NCI-H345 treated with DMSO at 0.1 percent for 48 hours (cell line): ENCODE results near the gene NLGN4X.
"Not testable (repeated sequence)": the region's sequence is repeated elsewhere in the genome, so short reads cannot be mapped to it uniquely, and the experiment has no call there.

ENCODE experiments used
- DNase-seq: peaks from one replicate; lab custom pipeline; 2025; ENCODE audit not compliant: unreplicated experiment; lab: John Stamatoyannopoulos, UW

NLGN4X gene

GRCh38 chrX:6015423-6015822 lies 213.2 kb downstream of the NLGN4X start:
- DNase-seq: no peak

DNA sequence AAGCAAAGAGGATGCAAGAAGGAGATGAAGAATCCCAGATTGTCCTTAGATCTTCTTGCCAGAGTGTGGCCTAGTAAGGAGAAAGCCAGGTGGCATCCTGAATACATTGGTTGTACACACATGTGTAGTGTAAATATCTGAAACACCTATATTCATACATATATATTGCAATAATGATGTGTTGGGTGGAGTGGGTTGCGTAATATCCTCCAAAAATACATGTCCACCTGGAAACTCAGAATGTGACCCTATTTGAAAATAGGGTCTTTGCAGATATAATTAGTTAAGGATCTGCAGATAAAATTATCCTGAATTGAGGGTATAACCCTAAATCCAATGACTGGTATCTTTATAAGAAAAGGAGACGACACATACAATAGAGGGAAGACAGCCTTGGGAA lies 216.3 kb downstream of the NLGN4X start:
- DNase-seq: no peak

DNA sequence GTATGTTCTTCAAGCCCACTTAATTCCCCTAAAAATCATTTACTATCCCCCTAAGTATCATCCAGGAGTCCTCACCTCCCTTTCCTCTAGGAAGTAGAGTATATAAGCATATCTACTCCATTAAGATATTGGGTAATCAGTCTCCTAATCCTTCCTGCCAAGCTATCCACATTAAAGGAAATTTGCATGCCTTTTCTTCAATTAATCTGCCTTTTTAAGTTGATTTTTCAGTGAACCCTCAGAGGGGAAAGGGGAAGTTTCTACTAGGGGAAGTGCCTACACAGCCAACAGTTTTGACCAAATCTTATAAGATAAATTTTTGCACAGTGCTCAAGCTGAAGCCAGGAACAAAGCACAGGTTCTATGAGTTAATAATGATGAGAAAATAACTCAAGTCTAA lies 222.8 kb downstream of the NLGN4X start:
- DNase-seq: no peak

GRCh38 chrX:6004529-6004928 lies 224.1 kb downstream of the NLGN4X start:
- DNase-seq: no peak

GRCh38 chrX:6002056-6002455 lies 226.6 kb downstream of the NLGN4X start:
- DNase-seq: peak; percentile 7

DNA sequence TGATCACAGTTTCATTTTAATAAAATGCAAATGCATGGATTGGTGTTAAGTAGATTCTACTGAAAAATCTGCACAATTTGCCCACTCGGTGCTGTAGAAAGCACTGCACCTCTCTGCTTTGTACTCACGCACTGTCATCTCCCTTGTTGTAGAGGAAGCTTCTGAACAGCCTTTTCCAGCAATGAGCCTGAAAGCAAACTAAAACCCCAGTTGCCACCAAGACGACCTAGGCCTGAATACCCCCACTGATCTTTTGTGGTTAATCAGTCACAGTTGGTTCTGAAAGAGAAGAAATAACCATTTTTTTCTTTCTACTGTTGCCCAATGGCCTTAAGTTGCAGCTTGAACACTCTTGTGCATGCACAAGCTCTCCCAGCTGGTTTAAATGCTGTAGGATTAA lies 229.8 kb downstream of the NLGN4X start:
- DNase-seq: no peak

DNA sequence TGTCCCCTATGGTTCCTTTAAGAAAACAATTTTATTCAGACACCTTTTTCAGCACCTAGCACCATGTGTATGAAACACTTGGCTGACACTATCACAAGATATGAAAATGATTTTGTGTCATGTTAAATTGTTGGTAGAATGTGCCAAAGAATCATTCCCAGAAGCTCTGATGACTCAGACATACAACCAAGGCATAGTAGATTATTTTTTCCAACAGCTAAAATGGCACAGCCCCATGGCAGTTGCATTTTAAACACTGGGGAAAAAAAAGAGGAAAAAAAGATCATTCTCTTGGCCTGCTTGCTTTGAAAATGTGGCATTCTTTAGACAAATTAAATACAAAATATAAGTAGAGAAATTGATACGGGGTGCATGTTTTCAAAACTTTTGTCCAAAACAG lies 230.2 kb downstream of the NLGN4X start:
- no peak for DNase-seq

GRCh38 chrX:5991393-5991792 lies 237.3 kb downstream of the NLGN4X start:
- no peak for DNase-seq

GRCh38 chrX:5979338-5979737 lies 249.3 kb downstream of the NLGN4X start:
- no peak for DNase-seq

- peak; percentile 31 for DNase-seq
These were observed 252.3 kb downstream of the NLGN4X start for GRCh38 chrX:5976332-5976731.

- no peak for DNase-seq
These were observed 257.4 kb downstream of the NLGN4X start for GRCh38 chrX:5971300-5971699.

GRCh38 chrX:5965406-5965805 lies 263.3 kb downstream of the NLGN4X start:
- DNase-seq: no peak

GRCh38 chrX:5959286-5959685 lies 269.4 kb downstream of the NLGN4X start:
- DNase-seq: no peak

- no peak for DNase-seq
These were observed 270.1 kb downstream of the NLGN4X start for GRCh38 chrX:5958523-5958922.

DNA sequence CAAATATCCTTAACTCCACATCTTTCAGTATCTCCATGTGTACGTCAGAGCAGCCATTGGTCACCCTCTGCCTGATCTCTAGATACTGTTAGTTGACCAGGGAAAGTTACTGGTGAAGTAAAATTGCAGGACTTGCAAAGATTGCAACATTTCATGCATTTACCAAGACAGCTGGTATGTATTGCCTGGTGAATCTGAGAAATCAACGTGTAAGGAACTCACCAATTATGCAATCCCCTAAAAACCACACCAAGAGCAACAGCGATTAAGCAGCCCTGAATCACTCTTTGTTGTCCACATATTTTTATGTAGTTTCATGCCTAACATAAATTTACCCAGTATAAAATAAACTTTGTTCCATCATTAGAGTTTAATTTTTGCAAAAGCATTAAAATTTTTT lies 271.2 kb downstream of the NLGN4X start:
- no peak for DNase-seq

DNA sequence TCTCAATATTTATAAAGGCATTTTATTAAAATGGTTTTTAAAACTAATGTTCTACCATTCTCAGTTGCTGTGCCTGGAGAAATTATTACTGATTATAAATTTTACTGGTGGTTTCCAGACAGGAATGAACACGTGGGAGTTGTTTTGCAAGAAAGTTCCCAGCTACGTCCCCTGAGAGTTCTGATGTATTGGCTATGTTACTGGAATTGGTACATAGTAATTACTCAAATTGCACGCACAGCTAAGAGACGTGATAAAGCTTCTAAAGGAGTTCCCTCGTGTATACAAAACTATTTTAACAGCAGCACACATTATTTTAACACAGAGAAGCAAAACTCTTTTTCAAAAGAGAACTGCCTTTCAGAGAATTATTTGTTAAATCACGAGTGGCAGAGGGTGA lies 292.2 kb downstream of the NLGN4X start:
- DNase-seq: no peak

DNA sequence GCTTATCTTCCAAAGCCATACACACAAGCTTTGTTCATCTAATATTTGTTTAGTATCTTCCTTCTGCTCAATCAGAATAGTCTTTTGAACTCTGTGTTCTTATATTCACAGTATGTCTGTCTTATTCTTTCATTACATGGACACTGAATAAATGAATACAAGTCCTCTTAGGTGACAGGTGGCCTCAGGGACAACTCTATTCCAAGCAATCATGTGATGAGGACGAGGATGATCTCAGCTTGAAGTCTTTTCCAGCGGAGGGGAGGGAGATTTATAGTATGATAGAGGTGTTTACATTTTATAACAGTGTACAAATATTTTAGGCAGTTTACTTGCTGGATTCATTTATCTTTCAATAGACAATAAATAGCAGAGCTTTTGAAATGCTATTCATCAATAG lies 300.4 kb downstream of the NLGN4X start:
- DNase-seq: no peak

DNA sequence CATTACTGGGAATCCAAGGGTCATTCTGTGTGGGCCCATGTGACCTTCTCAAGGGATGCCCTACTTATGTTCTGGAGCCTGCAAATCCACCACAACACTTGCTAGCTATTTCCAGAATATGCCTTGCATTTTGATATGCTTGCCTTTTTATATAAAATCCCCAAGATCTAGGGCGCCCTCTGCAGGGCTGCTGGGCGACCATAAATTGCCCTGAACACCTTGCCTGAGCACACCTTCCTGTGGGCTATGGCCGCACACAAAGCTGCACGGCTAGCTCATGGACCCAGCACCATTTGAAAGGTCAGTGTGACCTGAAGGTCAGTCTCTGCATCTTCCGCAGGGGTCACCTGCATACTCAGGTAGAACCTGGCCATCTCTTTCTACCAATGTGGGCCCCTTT lies 311.7 kb downstream of the NLGN4X start:
- no peak for DNase-seq

DNA sequence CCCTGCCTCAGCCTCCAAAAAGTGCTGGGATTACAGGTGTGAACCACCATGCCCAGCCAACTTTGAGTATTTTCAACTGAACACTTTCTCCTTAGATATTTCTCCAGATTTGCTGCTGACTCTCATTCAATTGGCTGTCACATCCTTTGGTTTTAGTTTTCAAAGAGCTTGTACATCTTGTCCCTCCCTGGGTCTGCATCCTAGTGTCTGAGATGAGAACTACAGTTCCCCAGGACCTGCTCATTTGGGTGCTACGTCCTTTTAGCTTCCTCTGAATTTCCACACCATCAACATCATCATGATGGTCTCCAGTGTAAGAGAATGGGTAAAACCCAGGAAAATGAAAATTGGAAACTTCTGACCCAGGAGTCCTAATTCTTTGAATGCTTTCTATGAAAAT lies 312.9 kb downstream of the NLGN4X start:
- DNase-seq: no peak

GRCh38 chrX:5907207-5907606 lies 321.5 kb downstream of the NLGN4X start:
- no peak for DNase-seq

- DNase-seq: not testable (repeated sequence)
These were observed 325.0 kb downstream of the NLGN4X start for GRCh38 chrX:5903586-5904190.

DNA sequence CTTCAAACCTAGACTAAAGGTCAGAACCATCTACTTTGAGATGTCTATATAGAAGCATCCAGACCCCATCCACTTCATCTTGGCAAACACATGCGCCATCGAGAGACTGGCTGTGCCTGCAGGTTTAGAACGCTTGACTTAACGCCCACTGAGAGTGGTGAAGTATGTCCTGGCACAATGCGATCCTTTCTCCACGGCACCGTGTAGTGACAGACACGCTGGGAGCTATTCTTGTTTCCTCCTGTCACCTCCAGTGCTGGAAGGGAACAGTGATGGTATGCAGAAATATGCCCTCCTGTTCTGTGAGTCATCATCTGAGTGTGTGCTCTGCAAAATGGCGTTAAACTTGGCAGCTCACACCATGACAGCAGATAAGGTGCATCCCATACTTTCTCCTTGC lies 330.2 kb downstream of the NLGN4X start:
- DNase-seq: no peak

- no peak for DNase-seq
These were observed 337.3 kb downstream of the NLGN4X start for GRCh38 chrX:5891378-5891777.
